ENCODE data around the gene WDFY3.

WDFY3 gene

GRCh38 chr4:84799318-84799717, 167.2 kb downstream of the WDFY3 start:
- TF ChIP-seq ISL1 (CRISPR knock-in tag; IDR thresholded peaks at IDR 0.05) (no peak), ZNF565 (CRISPR knock-in tag; conservative IDR thresholded peaks at IDR 0.05; ENCODE audit: low read depth) (no peak), ZFP30 (CRISPR knock-in tag; IDR thresholded peaks at IDR 0.05) (no peak), ZNF8 (CRISPR knock-in tag; IDR thresholded peaks at IDR 0.05) (no peak), ZFP3 (CRISPR knock-in tag; IDR thresholded peaks at IDR 0.05) (no peak), TCF4 (CRISPR knock-in tag; IDR thresholded peaks at IDR 0.05; ENCODE audit: borderline replicate concordance) (no peak), OSR1 (CRISPR knock-in tag; IDR thresholded peaks at IDR 0.05) (no peak), ZNF70 (CRISPR knock-in tag; IDR thresholded peaks at IDR 0.05) (no peak), PATZ1 (CRISPR knock-in tag; IDR thresholded peaks at IDR 0.05; ENCODE audit: borderline replicate concordance) (no peak), BACH2 (CRISPR knock-in tag; IDR thresholded peaks at IDR 0.05; ENCODE audit: borderline replicate concordance) (no peak), PPARA (CRISPR knock-in tag; IDR thresholded peaks at IDR 0.05; ENCODE audit: borderline replicate concordance) (no peak), GLIS3 (CRISPR knock-in tag; IDR thresholded peaks at IDR 0.05) (no peak), SNAI2 (CRISPR knock-in tag; IDR thresholded peaks at IDR 0.05) (no peak), CSRNP3 (CRISPR knock-in tag; IDR thresholded peaks at IDR 0.05) (no peak), ESRRG (CRISPR knock-in tag; IDR thresholded peaks at IDR 0.05) (no peak), ARNTL (CRISPR knock-in tag; IDR thresholded peaks at IDR 0.05; ENCODE audit: borderline replicate concordance, low read depth) (no peak), ZC3H10 (CRISPR knock-in tag; IDR thresholded peaks at IDR 0.05) (no peak), CREB5 (CRISPR knock-in tag; IDR thresholded peaks at IDR 0.05; ENCODE audit: low read depth) (no peak)

GRCh38 chr4:84796394-84796793, 170.1 kb downstream of the WDFY3 start:
- no peak for TF ChIP-seq ZFP30 (CRISPR knock-in tag; IDR thresholded peaks at IDR 0.05)
- no peak for ATAC-seq

More at GRCh38 chr4:84799318-84799717, 167.2 kb downstream of the WDFY3 start:
- ATAC-seq, result no peak

- peak; percentile 97 for TF ChIP-seq TSHZ2 (CRISPR knock-in tag; IDR thresholded peaks at IDR 0.05)
- peak; percentile 87 for TF ChIP-seq ISL1 (CRISPR knock-in tag; IDR thresholded peaks at IDR 0.05)
- TF ChIP-seq TCF4 (CRISPR knock-in tag; IDR thresholded peaks at IDR 0.05; ENCODE audit: borderline replicate concordance), result peak; percentile 97
- TF ChIP-seq ZNF565 (CRISPR knock-in tag; conservative IDR thresholded peaks at IDR 0.05; ENCODE audit: low read depth), result no peak
- TF ChIP-seq ZNF8 (CRISPR knock-in tag; IDR thresholded peaks at IDR 0.05), result peak; percentile 38; the same call in 1 of the 2 replicates
- ATAC-seq, result peak; percentile 99
Observed at GRCh38 chr4:84792366-84793301, 173.9 kb downstream of the WDFY3 start.

Measured in SK-N-SH treated with all-trans-retinoic acid at 6 μM for 48 hours (cell line).